Activated T-cell treated with anti-CD3 and anti-CD28 coated beads, Interleukin-2, amount 50 U/mL, for 1 hour (primary cell): ENCODE results near the gene KCNG3.
A peak's percentile ranks its signal among the peaks of the same experiment; 100 is the strongest.

Source experiments
- DNase-seq: peaks from one replicate; pipeline ENCODE4 v3.0.0-alpha.2; 2020

The KCNG3 gene, protein sequence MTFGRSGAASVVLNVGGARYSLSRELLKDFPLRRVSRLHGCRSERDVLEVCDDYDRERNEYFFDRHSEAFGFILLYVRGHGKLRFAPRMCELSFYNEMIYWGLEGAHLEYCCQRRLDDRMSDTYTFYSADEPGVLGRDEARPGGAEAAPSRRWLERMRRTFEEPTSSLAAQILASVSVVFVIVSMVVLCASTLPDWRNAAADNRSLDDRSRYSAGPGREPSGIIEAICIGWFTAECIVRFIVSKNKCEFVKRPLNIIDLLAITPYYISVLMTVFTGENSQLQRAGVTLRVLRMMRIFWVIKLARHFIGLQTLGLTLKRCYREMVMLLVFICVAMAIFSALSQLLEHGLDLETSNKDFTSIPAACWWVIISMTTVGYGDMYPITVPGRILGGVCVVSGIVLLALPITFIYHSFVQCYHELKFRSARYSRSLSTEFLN

DNA sequence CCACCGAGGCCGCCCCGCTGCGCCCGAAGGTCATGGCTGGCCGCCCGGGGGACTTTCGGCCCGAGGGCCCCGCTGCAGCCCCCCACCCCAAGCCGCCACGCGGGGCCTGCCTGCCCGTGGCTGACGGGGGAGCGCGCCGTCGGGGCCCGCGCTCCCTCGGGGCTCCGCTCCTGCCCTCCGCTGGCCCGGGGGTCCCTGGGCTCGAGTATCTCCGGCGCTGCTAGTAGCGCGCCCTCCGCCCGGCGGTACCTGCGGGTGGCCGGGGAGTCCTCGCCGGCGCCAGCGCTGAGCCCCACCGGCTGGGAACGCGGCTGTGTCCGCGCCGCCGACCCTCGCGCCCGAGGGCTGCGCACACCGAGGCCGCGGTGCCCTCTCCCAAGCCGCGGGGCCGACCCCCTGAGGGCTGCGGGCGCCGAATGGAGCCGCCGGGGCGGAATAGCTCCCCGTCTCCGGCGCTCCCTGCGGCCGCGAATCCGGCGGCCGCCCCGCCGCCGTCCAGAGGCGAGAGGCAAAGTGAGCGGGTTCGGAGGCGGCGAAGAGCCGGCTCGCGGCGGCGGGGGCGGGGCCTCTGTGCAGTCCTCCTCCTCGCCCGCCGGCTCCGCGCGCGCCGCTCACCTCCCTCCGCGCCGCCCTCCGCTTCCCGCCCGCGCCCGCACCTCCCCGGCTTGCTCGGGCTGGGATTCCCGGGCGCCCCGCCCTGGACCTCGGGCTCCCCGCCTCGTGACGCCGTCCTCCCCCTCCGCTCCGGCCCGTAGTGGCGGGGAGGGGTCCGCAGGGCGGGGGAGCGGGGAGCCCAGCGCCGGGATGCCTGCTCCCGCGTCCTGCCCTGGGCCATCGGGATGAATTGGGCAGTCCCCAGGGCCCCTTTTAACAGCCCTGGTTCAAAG is at the start of gene KCNG3:
Gene KCNG3 (minus strand): TSS at position 515 of the 887 bp plus-strand sequence. CDS start 481 bp downstream, at position 34.
- peak; percentile 73 for DNase-seq

DNA sequence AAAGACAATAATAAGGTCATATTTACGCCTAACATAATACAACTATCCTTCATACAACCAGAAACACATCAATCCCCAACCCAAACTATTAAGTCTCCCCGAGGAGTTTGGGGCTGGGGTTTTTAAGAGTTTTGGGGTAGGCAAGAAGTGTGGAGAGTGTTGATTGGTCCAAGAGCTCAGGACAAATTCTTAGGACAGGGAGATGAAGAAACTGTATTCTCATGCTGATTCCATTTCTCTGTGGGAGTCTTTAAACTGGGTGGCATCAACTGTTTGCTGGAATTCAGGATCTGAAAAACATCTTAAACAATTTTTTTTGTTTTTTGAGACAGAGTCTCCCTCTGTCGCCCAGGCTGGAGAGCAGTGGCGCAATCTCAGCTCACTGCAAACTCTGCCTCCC is 49.1 kb upstream of the KCNG3 start:
- DNase-seq, result no peak

DNA sequence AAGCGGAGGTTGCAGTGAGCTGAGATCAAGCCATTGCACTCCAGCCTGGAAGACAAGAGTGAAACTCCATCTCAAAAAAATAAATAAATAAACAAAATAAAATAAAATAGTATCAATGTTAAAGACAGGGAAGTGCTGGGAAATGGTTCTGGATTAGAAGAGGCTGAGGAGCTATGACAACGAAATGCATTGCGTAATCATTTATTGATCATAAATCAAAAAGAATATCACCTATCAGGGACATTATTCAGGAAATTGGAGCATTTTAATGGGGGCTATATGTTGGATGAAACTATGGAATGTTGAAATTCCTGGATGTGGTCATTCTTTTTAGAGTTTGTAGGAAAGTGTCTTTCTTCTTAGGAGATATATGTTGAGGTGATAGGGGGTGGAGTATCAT is 43.7 kb upstream of the KCNG3 start:
- no peak for DNase-seq

DNA sequence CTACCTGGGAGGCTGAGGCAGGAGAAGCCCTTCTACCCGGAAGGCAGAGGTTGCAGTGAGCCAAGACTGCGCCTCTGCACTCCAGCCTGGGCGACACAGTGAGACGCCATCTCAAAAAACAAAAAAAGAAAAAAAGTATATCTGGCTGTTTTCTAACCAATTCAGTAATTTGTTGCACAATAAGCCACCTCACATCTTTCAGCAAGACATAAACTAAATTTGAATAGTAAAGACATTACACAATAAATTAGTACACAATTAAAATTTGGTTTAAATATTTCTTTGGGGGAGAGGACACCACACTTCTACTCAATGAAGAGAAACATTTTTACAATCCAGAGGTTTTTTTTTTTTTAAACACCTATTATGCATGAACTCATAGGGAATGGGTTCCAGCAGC is 38.6 kb upstream of the KCNG3 start:
- no peak for DNase-seq

DNA sequence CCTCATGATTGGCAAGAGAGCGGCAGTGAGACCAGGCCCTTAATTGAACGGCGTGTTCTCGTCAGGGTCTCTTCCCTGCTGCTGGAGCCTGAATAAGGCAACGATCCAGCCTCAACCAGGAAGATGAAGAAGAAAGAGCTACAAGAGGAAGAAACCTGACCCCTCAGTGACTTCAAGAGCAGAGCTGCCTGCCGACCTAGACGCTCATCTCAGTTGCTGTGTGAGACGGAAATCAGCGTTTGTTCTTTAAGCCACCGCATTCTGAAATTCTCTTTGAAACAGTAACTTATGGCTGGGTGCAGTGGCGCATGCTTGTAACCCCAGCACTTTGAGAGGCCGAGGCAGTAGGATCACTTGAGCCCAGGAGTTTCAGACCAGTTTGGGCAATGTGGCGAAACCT is 29.6 kb upstream of the KCNG3 start:
- peak; percentile 21 for DNase-seq

DNA sequence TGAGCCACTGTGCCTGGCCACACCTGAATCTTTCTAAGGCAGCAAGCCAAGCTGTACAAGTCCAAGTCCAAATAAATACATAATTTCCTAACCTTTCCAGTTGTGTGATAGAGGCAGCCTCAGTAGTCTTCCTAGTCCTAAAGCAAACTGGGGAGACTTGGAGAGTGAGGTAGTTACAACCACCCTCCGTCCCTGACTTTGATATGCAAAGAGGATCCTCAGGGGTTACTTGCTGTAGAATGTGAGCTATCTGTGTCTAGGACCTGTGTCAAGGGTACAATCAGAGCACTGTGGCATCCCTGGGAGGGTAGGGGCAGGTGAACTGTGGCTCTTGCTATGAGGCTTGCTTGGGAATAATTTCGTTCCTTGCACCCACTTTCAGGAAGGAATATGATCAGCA is 28.3 kb upstream of the KCNG3 start:
- DNase-seq, result no peak

DNA sequence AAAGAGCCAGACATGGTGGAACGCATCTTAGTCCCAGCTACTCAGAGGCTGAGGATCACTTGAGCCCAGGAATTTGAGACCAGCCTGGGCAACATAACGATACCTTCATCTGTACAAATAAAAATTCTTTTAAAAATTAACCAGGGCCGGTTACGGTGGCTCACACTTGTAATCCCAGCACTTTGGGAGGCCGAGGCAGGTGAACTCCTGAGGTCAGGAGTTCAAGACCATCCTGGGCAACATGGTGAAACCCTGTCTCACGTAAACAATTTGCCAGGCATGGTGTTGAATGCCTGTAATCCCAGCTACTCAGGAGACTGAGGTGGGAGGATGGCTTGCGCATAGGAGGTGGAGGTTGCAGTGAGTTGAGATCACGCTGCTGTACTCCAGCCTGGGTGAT is 25.8 kb upstream of the KCNG3 start:
- DNase-seq, result no peak

DNA sequence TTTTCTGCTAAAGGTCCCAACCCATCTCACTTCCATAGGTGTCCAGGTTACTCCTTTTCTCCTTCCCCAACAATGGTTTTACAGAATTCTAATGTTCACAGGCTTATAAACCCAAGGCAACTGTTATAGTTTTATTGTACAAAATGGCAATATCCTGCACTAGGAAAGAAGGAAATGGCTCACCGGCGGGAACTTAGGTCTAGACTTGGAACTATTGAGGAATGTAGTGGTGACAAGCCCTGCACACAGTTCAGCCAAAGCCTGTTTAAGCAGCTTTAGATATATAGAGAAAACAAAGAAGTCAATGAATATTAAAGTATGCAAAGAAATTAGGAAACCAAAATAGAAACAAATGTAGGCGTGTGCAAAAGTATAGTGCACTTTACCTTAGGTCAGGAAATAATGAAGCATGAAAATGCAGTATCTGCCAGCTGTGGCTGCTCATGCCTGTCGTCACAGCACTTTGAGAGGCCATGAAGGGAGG is 22.7 kb upstream of the KCNG3 start:
- no peak for DNase-seq

DNA sequence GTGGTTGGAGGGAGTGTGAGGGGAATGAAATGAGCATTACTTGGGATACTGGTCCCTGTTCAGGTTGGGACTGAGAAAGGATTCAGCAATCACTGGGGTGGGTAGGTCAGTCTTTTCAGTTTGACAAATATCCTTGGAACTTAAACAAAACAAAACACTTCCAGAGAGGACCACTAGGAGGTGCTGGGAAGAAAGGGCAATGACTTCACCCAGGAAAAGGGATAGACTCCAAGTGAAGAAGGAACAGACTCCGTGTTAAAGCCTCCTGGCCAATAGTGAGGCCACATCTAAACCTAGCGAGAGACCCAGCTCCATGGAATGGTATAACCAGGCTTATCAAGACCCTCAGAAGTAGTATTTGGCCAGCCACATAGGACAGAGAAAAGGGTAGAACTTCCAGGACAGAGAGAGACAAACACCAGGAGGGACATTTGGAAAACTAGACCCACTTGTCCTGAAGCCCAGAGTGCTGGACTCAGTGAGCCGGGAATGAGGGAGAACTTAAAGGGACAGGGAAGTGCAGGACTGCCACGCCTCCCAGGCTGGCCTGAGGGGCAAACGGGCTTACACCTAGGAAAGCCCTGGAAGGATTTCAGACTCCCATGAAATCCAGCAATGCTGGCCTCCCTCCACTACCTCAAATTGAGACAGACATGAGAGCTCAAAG is 19.6 kb upstream of the KCNG3 start:
- DNase-seq, result no peak

DNA sequence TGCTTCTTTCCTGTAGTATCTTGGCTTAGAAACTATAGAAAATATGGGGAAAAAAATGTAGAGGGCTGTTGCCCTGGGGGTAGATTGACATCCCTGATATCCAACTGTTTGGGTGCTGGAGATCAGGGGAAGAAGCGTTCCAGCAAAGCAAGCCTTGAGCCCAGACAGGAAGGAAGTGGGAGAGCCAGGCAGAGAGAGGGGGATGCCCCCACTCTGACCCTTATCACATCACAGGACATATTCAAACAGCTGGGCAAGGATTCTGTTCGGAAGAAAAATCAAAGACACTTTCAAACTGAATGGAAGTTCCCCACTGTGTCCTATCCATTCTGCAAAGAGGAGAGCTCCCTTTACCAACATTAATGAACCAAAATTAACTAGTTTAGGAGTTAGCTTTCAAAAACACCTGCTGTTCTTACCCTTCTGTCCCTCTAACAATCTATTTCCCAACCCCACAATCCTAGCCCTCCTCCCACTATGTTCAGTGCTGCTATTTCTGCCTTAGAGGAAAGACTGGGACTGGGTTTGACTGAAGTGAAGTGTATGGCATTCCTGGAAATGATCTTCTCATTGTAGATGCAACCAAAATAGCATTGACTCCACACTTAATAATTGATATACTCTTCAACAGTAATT is 16.9 kb upstream of the KCNG3 start:
- no peak for DNase-seq

DNA sequence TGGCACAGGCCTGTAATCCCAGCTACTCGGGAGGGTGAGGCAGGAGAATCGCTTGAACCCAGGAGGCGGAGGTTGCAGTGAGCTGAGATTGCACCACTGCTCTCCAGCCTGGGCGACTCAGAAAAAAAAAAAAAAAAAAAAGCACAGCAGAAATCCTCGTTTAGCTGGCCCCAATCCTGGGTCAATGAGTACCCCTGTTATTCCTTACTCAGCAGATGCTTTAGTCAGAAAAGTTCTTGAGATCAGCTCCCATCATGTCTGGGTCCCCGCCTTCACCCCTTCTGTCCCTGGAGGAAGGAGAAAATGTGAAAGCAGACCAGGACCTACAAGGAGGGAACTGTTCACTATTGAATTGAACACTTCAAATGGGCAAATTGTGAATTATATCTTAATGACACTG is 16.4 kb upstream of the KCNG3 start:
- DNase-seq, result no peak

DNA sequence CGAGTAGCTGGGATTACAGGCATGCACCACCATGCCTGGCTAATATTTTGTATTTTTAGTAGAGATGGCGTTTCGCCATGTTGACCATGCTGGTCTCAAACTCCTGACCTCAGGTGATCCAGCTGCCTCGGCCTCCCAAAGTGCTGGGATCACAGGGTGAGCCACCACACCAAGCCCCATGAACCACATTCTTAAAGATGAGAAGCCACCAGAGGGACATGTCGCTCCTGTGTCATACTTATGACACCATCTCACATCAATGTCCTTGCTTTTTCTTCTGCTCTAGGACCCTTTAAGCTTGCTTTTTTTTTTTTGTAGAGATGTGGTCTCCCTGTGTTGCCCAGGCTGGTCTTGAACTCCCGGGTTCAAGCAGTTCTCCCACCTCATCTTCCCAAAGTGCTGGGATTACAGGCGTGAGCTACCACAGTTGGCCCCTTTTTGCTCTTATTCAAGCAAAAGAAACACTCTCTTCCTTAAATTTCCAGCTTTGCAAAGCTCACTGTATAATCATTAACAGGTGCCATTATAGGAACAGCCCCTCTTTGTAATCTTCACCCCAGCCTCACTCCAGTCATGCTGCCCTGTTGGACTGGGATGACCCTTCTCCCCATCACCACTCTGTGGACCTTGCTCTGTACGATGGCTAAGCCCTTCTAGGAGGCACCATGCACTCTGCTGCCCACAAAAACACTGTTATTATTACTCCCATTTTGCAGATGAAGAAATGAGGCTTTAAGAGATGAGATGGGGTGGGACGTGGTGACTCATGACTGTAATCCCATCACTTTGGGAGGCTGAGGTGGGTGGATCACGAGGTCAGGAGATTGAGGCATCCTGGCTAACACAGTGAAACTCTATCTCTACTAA is 10.8 kb upstream of the KCNG3 start:
- no peak for DNase-seq

DNA sequence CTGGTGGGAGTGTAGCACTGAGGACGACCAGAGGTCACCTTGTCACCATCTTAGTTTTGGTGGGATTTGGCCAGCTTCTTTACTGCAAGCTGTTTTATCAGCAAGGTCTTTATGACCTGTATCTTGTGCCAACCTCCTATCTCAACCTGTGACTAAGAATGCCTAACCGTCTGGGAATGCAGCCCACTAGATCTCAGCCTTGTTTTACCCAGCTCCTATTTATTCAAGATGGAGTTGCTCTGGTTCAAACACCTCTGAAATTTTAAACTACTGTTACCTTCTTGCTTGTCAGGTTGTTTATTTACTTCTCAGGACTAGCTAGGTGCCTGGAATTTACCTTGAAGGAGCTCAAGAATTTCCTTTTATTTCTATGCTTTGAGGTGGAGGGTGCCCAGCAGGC is 9.5 kb upstream of the KCNG3 start:
- no peak for DNase-seq

DNA sequence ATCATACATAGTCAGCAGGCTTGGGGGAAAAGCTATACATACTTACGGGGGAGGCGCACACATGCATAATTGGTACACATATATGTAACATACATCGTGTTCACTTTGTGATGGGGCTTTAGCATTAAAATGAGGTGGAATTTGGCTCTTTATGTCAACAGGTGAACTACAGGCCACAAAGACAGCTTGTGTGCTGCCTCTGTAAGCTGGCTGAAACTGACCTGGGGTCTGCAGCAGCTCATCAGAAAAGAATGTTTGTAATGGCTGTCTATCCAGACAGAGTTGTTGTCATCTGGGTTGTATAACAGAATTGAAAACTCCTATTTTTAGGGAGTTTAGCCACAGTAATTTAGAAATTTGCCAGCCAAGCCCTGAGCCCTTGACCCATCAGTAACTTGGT is 4.7 kb upstream of the KCNG3 start:
- no peak for DNase-seq

DNA sequence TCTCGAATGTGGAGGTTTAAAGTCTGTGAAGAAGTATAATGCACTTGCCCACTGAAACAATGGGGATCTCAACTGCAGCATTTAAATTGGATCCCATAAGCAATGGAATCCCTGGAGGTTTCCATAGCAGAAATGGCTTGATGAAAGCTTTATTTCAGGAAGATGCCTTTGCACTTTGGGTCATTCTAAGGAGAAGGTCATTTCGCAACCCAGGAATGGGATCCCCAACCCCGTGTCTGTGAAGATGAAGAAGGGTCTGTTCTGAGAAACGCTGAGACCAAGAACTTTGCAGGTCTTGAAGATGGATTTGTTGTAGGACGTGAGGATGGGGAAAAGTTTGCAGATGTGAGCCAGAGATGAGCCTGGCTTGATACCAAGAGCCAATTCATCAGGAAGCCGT is 1.8 kb upstream of the KCNG3 start:
- no peak for DNase-seq

DNA sequence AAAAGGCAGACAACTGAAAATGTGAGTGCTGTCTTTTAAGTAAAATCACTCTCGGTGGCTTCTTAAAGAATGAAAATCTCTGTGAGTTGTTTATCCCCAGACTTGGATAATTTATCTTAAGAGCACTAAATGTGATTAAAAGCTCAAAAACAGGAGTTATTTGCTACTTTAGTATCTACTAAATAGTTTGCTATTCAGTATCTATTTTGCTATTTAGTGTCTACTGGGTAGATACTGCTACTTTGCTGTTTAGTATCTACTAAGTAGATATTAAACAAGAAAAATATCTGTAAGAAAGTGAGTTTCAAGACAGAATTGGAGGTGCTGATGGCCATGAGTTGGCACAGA is 1.4 kb upstream of the KCNG3 start:
- no peak for DNase-seq

DNA sequence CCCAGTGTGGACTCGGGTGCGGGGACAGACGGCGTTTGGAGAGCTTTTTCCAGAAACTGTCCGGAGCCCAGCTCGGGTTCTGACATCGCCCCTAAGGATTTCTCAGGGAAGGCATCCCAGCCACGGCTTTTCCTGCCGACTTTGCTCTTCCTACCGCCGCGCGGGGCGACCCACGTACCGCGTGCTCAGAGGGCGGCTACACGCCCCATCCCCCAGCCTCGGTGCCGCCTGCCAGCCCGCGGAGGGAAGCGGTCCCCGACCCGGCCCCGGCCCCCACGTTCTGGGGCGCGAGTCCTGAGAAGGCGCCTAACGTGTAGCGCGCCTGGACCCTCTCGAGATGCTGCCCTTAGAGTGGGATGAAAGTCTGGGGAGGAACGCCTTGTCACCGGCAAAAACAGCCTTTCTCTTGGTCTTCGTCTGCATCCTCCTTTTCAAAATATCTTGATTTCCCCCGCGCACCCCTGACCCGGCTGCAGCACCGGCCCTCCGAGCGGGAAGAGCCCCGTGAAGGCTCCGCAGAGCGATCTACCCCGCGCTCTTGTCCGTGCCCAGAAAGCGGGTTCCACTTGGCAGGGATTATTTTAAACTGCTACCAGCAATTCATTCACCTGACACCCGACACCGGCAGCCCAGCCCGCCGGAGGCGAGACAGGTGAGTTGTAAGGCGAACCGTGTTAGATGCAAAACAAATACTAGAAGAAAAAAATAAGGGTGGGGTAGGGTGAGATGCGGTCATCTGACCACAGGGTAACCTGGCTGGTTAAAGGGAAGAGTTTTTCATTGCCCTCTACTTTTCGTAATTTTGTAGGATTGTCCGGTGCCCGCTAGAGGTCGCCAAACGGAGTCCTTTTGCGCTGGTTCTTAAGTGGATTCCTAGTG is 812 bp upstream of the KCNG3 start:
- DNase-seq, result peak; percentile 76

DNA sequence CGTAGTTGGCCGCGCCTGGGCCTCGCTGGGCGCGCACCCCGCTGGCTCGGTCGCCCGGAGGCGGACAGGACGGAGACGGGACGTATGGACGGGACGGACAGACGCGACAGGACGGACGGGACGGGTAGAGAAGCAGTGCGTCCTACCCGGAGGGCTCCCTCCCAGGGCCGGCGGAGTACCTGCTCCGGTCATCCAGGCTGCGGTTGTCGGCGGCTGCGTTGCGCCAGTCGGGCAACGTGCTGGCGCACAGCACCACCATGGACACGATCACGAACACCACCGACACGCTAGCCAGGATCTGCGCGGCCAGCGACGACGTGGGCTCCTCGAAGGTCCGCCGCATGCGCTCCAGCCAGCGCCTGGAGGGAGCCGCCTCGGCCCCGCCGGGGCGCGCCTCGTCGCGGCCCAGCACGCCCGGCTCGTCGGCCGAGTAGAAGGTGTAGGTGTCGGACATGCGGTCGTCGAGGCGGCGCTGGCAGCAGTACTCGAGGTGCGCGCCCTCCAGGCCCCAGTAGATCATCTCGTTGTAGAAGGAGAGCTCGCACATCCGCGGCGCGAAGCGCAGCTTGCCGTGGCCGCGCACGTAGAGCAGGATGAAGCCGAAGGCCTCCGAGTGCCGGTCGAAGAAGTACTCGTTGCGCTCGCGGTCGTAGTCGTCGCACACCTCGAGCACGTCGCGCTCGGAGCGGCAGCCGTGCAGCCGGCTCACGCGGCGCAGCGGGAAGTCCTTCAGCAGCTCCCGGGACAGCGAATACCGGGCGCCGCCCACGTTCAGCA is 903 bp downstream of the KCNG3 start:
- DNase-seq, result peak; percentile 56

DNA sequence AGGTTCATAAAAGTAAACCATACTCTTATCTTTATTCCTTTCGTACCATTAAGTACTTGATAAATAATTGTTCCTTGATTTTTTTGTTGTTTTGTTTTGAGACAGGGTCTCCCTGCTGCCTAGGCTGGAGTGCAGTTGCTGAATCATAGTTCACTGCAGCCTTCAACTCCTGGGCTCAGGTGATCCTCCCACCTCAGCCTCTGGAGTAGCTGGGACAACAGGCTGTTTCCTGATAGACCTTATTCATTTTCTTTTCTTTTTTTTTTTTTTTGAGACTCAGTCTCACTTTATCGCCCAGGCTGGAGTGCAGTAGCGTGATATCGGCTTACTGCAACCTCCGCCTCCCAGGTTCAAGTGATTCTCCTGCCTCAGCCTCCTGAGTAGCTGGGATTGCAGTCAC is 5.5 kb downstream of the KCNG3 start:
- no peak for DNase-seq
